ENCODE data around the gene TTC9B. TPM values are rescaled to one million over a fixed set of nuclear protein-coding genes. Genes with fewer than 3 reads are reported as not detected.

The TTC9B gene
- total and polyA plus RNA-seq, 2 of the 8 experiments (the other 6 are each of a cell fraction or from before 2014, with no cell fraction given), result 0.26 TPM; not detected in 1

GRCh38 chr19:40244579-40245317 lies 26.6 kb upstream of the TTC9B start (continued):
- TF ChIP-seq CHD7 (IDR thresholded peaks at IDR 0.05; ENCODE audit: insufficient replicate concordance, low read length) (no peak), NRF1 (IDR thresholded peaks at IDR 0.05; ENCODE audit: low read depth, low read length) (no peak), TCF12 (IDR thresholded peaks at IDR 0.05; ENCODE audit: low read depth, low read length) (no peak), ATF3 (IDR thresholded peaks at IDR 0.05; ENCODE audit: insufficient read depth, low read depth, low read length) (no peak), TAF7 (optimal IDR thresholded peaks at IDR 0.05; ENCODE audit: borderline replicate concordance, low read depth, low read length) (no peak), SP2 (IDR thresholded peaks at IDR 0.05; ENCODE audit: low read length) (no peak), SIRT6 (IDR thresholded peaks at IDR 0.05; ENCODE audit: low read length) (no peak), YY1 (IDR thresholded peaks at IDR 0.05; ENCODE audit: low read depth, low read length) (no peak), BACH1 (IDR thresholded peaks at IDR 0.05; ENCODE audit: low read length) (no peak), RNF2 (IDR thresholded peaks at IDR 0.05; ENCODE audit: borderline replicate concordance, low read depth, low read length, missing control alignments, poor library complexity, severe bottlenecking) (no peak)

Data from H1 (cell line).